ENCODE results near the gene TMEM234.

DNA sequence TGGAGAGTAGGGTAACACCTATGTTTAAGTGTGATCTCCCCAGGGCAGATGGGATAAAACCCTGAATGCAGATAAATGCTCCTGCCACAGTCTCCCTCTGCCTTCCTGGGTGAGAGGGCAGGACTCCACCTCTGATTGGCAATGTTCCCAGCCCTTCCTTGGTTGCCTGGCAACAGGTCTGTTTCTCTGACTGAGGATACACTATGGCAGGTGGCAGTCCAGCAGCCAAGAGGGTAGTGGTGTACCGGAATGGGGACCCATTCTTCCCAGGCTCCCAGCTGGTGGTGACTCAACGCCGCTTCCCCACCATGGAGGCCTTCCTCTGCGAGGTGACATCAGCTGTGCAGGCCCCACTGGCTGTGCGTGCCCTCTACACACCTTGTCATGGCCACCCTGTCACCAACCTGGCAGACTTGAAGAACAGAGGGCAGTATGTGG is 13.2 kb downstream of the TMEM234 start, which contains the start of gene DCDC2B:
- TF ChIP-seq SUZ12 (IDR thresholded peaks at IDR 0.05) (no peak), ARNT (IDR thresholded peaks at IDR 0.05) (no peak), ZNF384 (IDR thresholded peaks at IDR 0.05) (no peak), BHLHE40 (IDR thresholded peaks at IDR 0.05; ENCODE audit: borderline replicate concordance) (no peak), HDGF (IDR thresholded peaks at IDR 0.05; ENCODE audit: borderline replicate concordance) (no peak), CTBP1 (IDR thresholded peaks at IDR 0.05; ENCODE audit: borderline replicate concordance) (no peak), FOXM1 (IDR thresholded peaks at IDR 0.05; ENCODE audit: borderline replicate concordance) (no peak), FOXA1 (IDR thresholded peaks at IDR 0.05) (no peak), NFRKB (IDR thresholded peaks at IDR 0.05) (no peak), SP1 (IDR thresholded peaks at IDR 0.05) (no peak), FOXK2 (IDR thresholded peaks at IDR 0.05) (no peak), LEF1 (IDR thresholded peaks at IDR 0.05; ENCODE audit: borderline replicate concordance) (no peak)
- TF ChIP-seq, protein P1, sequence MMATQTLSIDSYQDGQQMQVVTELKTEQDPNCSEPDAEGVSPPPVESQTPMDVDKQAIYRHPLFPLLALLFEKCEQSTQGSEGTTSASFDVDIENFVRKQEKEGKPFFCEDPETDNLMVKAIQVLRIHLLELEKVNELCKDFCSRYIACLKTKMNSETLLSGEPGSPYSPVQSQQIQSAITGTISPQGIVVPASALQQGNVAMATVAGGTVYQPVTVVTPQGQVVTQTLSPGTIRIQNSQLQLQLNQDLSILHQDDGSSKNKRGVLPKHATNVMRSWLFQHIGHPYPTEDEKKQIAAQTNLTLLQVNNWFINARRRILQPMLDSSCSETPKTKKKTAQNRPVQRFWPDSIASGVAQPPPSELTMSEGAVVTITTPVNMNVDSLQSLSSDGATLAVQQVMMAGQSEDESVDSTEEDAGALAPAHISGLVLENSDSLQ (IDR thresholded peaks at IDR 0.05) = no peak
